Mesenteric fat pad (tissue), 1 donor: ENCODE results near the gene TAMALIN. TPM values are rescaled to one million over a fixed set of nuclear protein-coding genes. Genes with fewer than 3 reads are reported as not detected.

Source experiments
- total RNA-seq: library from RNA; stranded (reverse); fragmentation: NEBNext Ultra II Directional; extraction: Animal tissue kit (Norgen Biotek cat#: 25700); gene quantifications from one replicate; pipeline ENCODE4 v1.2.1, GENCODE V29; 2021
- donor health status: DM: yes; HTN: yes; CAD: no.

Gene TAMALIN
- total RNA-seq, 1 donor from 2014 or later = 117 TPM

Other genes with a start within 250 kb of the TAMALIN start
- gene FIGNL2, start 158.2 kb upstream of the TAMALIN start, total RNA-seq = 1.3 TPM
- not detected for gene ANKRD33, start 118.8 kb upstream of the TAMALIN start, total RNA-seq
- 85.2 TPM for gene ACVRL1, start 99.4 kb upstream of the TAMALIN start, total RNA-seq
- 40.9 TPM for gene ACVR1B, start 55.2 kb upstream of the TAMALIN start, total RNA-seq
- 863 TPM for gene NR4A1, start 44.5 kb downstream of the TAMALIN start, total RNA-seq
- 36.2 TPM for gene ATG101, start 63.0 kb downstream of the TAMALIN start, total RNA-seq
- gene SMIM41, start 72.8 kb downstream of the TAMALIN start, total RNA-seq = 0.45 TPM
- gene KRT80, start 185.1 kb downstream of the TAMALIN start, total RNA-seq = not detected
- gene KRT7, start 226.3 kb downstream of the TAMALIN start, total RNA-seq = 11.7 TPM